Caki2 (cell line): ENCODE measurements around the gene PPARD. TPM values are rescaled to one million over a fixed set of nuclear protein-coding genes. Genes with fewer than 3 reads are reported as not detected.
A peak's percentile ranks its signal among the peaks of the same experiment; 100 is the strongest.
"Not testable (repeated sequence)": the region's sequence is repeated elsewhere in the genome, so short reads cannot be mapped to it uniquely, and the experiment has no call there.

Source experiments
- DNase-seq: peaks from one replicate; pipeline ENCODE4 v3.0.0-alpha.2; 2015; ENCODE audit warnings: low read depth
- in situ Hi-C: cut with HindIII; loops from 2 replicates; pipeline ENCODE4 v1.10.0; 2016; ENCODE audit warnings: low sequenced_read_pairs, low pct_unique_long_range_greater_than_20kb, mixed read lengths
- total RNA-seq: library from RNA; depleted of rRNA; stranded (reverse); fragments of >200 nt; shearing (Covaris generic); gene quantifications from 2 replicates; pipeline ENCODE4 v1.2.3, GENCODE V29; 2014; ENCODE audit warnings: low replicate concordance

Gene PPARD
- total RNA-seq, 1 experiment from 2014 or later = 2.8 TPM

DNA sequence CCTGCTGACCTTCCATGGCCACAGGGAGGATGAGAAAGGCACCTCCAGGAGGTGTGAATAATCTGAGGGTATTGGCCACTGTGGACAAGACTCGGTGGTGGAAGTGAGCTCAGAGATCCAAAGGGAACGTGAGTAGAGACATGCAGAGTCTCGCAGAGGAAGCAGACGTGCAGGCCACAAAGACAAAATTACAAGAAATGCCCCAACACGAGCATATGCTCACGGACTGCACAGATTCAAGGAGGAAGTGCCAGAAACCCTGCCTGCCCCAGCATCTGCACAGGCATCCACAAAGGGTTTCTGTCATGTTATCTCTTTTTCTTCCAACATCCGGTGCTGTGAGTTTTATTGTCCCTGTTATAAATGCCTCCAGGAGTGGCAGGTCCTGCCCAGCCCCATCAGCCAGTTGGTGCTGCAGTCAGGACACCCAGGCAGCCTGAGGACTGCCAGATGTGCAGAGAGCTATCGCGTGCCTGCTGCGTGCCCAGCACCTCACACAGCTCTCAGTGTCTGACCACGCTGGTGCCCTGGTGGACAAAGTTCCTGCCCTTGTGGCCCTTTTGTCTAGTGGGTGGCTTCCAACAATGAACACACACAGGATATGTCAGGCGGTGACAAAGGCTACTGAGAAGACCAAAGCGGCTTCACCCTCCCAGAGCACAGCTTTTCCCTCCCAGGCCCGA lies 75.8 kb downstream of the PPARD start:
- in situ Hi-C loops = no loop called here
- DNase-seq = no peak

DNA sequence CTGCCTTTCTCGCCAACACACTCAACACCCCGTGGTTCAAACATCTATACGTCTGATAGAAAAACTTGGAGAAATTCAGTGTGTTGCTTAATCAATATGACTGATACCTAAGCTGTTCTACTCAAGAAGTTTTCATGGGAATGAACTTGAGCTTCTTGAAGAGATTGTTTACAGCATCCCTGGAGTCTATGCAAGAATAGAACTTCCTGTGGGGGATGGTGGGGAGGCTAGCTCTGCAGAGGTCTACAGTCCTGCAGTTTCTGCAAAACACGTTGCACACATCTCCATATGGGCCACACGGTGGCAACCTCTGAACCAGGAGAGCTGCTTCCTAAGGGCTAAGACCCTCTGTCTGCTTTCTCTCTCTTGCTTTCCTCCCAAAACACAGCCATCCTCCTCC lies 77.1 kb downstream of the PPARD start:
- DNase-seq = no peak
- in situ Hi-C loops = no loop called here

DNA sequence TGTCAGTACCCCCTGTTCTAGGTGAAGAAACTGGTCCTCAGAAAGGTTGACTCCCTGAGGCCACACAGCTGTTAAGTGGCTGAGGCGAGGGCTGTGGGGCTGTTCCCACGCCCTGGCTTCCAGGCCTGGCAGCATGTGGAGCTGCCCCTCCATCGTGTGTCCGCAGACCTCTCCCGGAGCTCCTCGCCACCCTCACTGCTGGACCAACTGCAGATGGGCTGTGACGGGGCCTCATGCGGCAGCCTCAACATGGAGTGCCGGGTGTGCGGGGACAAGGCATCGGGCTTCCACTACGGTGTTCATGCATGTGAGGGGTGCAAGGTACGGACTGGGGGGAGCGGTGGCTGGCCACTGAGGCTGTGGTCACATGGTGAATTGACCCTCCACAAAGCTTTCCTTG lies 77.6 kb downstream of the PPARD start:
- in situ Hi-C loops = no loop called here

DNA sequence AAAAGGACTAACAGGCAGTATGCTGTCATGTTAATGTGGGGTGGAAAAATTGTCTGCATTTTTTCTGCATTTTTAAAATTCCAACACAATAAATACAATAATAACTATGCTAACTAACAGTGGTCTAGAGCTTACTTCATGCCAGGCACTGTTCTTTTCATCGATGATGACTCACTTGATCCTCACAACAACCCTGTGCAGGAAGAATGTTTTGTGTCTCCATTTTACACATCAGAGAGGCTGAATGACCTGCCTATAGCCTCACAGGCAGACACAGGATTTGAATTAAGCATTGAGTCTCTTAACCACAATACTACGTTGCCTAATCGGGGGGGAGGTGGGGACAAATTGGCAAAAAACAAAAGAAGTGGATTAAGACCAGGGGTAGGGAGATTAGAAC lies 82.9 kb downstream of the PPARD start:
- in situ Hi-C loops = no loop called here
- DNase-seq = peak; percentile 7

More for the DNA sequence above, 77.6 kb downstream of the PPARD start:
- no peak for DNase-seq

DNA sequence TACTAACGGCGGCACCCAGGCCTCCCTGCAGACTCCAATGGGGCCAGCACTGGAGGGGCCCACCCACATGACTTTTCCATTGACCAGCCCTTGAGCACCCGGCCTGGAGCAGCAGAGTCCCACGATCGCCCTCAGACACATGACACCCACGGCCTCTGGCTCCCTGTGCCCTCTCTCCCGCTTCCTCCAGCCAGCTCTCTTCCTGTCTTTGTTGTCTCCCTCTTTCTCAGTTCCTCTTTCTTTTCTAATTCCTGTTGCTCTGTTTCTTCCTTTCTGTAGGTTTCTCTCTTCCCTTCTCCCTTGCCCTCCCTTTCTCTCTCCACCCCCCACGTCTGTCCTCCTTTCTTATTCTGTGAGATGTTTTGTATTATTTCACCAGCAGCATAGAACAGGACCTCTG lies 83.7 kb downstream of the PPARD start:
- in situ Hi-C loops = no loop called here

DNA sequence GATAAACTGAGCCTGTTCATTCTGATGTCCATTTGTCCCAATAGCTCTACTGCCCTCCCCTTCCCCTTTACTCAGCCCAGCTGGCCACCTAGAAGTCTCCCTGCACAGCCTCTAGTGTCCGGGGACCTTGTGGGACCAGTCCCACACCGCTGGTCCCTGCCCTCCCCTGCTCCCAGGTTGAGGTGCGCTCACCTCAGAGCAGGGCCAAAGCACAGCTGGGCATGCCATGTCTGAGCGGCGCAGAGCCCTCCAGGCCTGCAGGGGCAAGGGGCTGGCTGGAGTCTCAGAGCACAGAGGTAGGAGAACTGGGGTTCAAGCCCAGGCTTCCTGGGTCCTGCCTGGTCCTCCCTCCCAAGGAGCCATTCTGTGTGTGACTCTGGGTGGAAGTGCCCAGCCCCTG lies 85.1 kb downstream of the PPARD start:
- in situ Hi-C loops = no loop called here
- no peak for DNase-seq

More for the DNA sequence above, 83.7 kb downstream of the PPARD start:
- DNase-seq = no peak

DNA sequence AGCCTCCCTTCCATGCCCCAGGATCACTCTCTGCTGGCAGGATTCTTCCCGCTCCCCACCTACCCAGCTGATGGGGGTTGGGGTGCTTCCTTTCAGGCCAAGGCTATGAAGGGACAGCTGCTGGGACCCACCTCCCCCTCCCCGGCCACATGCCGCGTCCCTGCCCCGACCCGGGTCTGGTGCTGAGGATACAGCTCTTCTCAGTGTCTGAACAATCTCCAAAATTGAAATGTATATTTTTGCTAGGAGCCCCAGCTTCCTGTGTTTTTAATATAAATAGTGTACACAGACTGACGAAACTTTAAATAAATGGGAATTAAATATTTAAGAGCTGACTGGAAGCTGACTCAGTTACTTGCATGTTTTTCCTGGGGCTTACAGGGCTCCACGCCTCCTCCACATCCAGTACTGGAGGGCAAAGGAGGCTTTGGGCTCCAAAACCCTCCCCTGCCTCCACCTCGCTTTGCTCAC lies 85.5 kb downstream of the PPARD start:
- in situ Hi-C loops = no loop called here
- DNase-seq = no peak

DNA sequence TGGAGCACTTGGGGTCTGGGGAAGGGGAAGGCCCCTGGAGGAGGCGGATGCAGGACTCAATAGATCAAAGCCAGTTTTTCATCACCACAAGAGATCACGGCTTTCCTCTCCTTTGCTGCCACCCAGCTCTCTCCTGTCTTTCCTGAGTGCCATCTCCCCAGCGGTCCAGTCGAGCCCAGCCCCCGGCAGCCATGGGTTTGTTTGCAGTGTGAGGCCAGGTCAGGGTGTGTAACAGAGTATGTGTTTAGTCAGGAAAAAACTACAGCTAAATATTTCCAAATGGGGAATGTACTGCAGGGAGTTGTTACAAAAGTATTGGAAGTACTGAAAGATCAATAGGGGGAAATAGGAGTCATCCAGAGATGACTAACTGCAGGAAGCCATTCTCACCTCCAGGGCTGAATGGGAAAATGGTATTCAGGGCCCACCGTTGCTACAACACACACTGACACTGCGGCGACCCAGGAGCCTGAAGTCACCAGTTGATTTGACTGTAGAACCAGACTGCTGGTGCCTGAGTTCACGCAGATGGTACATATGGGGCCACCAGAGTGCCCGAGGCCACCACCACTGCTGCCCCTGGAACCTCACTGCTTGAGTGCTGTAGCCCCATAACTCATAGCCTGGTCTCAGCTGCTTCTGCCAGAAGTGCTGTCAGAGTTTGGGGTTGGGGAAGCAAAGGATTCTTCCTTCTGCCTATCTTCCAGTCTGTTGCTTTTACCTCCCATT lies 86.2 kb downstream of the PPARD start:
- in situ Hi-C loops = no loop called here
- no peak for DNase-seq

DNA sequence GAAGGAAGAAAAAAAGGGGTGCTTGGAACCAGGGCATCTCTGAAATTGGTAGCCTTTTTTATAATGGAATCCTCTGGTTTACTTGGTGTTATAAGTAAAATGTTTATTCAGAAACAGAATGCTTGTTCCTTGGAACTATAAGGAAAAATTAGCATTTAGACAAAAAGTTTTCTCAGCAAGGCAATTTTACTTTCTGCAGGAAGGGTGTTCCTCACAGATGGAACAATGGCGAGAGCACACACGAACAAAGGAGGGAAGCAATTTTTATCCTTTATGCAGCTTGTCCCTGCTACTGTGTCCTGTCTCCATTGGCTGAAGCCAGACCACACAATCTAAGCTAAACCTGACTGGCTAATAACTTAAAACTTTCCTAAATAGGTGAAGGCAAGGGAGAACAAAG lies 87.1 kb downstream of the PPARD start:
- no peak for DNase-seq

DNA sequence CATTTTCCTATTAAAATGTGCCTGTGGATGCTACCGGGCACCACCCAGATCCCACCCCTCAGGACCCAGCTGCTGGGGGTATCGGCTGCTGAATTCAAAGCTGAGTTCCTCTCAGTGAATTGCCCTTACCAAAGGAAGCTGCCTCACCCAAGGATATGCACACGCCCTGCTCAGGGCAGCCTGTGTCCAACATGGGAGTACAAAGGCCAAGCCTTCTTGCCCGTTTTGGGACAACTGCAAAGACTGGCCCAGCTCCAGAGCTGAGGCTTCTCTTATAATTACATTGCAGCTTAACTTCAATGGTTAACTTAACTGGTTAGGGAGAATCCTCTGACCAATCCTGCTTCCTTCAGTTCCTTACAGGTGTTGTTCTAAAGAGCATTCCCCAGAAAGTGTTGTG lies 89.9 kb downstream of the PPARD start:
- in situ Hi-C loops = no loop called here
- DNase-seq = no peak

More for the DNA sequence above, 87.1 kb downstream of the PPARD start:
- in situ Hi-C loops = no loop called here

DNA sequence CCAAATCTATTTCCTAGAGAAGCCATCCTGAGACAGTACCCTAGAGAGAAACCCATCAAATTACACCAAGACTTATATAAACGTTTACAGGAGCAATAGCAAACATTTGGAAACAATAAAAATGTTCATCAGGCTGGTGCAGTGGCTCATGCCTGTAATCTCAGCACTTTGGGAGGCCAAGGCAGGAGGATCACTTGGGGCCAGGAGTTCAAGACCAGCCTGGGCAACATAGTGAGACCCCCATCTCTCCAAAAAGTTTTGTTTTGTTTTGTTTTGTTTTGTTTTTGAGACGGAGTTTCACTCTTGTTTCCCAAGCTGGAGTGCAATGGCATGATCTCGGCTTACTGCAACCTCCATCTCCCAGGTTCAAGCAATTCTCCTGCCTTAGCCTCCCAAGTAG lies 90.3 kb downstream of the PPARD start:
- DNase-seq, in situ Hi-C loops: not testable (repeated sequence)

DNA sequence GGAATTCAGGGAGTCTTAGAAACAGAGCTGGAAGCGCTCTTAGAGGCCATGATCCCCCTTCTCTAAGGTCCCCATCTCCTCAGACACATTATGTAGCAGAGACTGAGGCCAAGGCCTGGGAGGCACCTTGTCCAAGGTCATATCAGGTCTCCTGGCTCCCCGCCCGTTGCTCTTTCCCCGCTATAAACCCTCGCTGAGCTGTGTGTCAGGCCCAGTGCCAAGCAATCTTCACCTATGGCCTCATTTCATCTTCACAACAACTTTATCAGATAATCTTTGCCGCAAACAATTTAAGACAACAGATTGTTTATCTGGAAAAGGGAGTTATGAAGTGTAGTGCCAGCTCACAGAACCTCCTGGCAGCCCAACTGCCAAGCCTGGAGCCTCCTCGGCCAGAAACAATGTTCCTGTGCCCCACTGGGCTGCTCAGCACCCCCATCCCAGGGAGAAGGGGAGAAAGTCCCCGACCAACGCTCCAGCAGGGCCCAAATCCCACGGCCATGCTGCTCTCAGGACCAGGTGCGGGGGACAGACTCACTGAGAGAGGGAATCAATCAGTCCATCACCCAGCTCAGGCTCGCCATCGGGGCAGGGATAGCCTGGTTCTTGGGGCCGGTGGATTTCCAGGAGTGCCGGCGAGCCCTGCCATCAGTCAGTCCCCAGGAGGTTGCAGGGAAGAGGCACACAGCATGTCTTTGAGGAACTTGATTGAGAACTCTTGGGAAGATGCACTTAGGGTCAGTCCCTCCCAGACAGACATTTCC lies 92.9 kb downstream of the PPARD start:
- no peak for DNase-seq
- in situ Hi-C loops = no loop called here

DNA sequence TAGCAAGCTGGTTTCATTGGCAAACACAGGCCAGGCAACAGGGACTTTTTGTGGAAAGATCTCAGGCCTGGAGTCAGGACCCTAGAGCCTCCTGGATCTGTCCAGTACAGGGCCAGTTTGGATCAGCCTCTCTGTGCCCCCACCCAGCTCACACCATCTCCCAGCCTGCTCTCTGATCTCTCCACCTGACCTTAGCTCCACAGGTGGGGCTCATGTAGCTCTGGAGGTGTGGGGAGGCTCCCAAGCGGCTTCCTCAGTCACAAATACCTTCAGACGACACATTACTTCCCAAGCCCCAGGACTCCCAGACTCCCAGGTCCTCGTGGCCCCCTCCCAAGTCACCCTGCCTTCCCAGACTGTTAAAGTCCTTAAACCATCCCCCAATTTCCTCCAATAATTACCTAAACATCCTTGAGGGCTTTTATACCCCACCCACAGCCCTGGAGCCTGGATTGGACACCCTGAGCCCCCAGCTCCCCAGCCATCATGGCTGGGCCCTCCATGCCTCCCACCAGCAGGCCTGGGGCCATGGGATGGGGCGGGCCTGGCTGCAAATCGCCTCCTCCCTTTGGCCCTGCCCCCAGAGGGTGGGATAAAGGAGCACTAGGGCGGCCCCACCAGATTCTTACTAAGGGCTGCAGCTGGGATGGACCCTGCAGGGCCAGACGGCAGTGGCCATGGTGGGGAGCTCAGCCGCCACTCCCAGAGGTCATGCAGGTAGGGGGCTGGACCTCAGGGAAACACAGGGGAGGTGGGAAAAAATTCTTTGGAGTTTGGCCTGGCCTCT lies 93.9 kb downstream of the PPARD start:
- in situ Hi-C loops = no loop called here
- DNase-seq = no peak

DNA sequence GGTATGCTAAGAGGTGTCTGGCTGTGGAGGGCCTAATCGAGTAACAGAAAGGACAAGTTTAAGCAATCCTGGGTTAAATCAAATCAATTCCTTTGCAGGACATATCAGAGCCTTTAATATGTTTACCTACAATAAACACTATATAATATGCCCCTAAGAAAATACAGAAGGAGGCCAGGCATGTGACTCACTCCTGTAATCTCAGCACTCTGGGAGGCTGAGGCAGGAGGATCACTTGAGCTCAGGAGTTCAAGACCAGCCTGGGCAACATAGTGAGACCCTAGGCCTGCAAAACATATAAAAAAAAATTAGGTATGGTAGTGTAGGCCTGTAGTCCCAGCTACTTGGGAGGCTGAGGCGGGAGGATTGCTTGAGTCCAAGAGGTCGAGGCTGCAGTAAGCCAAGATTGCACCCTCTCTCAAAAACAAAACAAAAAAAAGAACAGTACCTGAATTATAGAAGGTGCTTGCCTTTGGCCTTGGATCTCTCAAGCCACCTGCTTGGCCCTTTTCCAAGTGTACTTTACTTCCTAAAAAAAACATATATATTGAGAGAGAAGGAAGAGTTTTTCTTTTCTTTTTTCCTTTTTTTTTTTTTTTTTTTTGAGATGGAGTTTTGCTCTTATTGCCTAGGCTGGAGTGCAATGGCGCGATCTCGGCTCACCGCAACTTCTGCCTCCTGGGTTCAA lies 96.2 kb downstream of the PPARD start:
- DNase-seq, in situ Hi-C loops: not testable (repeated sequence)

DNA sequence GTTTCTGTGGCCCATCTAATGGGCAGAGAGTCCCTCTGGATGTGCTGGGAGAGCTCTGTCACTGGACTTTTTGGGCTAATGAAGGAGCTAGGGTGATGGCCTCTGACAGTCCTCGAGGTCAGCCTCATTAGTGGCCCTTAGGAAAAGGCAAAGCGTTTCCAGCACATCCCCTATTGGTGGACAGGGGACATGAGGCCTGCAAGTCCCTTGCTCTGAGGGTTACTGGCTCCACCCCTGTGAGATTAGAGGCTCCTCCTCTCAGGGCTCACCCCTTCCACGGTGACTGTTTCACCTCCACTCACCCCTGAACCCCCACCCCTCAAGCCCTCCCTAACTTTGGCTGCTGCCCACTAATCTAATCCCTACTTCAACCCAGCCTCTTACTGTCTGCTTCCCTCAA lies 97.0 kb downstream of the PPARD start:
- in situ Hi-C loops = no loop called here
- no peak for DNase-seq

DNA sequence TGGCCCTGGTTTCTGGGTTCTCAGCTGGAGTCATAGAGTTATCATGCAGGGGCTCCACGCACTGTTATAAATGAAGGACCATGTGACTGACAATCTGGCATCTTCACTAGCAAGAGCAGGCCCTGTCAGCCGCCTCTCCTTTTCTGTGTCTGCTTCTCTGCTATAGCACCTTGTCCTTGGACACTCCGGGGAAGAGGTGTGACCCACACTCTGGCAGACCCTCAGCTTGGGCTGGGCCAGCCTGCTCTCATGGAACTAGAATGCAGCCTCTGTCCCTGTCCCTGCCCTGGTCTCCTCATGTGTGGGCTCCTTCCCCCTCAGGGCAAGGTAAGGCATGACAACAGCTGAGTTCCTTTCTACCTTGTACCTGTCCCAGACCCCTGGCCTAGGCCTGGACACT lies 98.8 kb downstream of the PPARD start:
- in situ Hi-C loops = no loop called here

DNA sequence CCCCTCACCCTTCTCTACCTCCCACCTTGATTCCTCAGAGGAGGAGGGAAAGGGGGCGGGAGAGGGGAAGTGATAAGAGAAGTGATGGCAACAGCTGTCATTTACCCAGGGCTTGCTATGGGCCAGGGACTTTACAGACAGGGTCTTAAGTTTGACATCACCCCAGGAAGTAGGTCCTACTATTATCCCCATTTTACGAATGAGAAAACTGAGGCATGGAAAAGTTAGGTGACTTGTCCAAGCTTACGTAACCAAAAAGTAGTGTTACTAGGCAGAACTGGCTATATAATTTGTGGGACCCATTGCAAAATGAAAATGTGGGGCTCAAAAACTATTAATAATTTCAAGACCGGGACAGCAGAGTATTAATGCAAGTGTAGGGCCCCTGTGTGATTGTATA lies 99.3 kb downstream of the PPARD start:
- in situ Hi-C loops = no loop called here
- no peak for DNase-seq

More for the DNA sequence above, 98.8 kb downstream of the PPARD start:
- no peak for DNase-seq

DNA sequence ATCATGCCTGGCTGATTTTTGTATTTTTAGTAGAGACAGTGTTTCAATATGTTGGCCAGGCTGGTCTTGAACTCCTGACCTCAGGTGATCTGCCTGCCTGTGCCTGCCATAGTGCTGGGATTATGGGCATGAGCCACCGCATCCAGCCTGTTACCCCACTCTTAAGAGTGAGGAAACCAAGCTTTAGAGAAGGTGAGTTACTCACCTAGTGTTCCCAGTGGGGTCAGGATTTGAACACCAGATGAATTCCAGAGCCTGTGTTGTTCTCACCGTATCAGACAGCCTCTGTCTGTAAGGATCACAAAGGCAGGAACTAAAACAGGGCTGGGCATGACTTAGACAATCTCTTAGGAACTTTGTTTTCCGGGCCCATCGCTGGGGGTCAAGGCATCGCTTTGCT lies 100.3 kb downstream of the PPARD start:
- in situ Hi-C loops = no loop called here
- DNase-seq = no peak
